AG10803 (cell line): Measurements from ENCODE around the gene NUTF2.
A peak's percentile ranks its signal among the peaks of the same experiment; 100 is the strongest.
"Not testable (repeated sequence)": the region's sequence is repeated elsewhere in the genome, so short reads cannot be mapped to it uniquely, and the experiment has no call there.

Experiments
- DNase-seq: peaks from one replicate; pipeline ENCODE4 v3.0.0; 2010; ENCODE audit warnings: low read depth
- H3K4me3 ChIP-seq: 2 replicates; pipeline ENCODE4 v1.5.1; 2011; ENCODE audit warnings: mild to moderate bottlenecking, low read length, control low read depth
- TF ChIP-seq, protein P1 (sequence below): conservative IDR thresholded peaks from 2 replicates; pipeline ENCODE4 v1.5.1; 2011; ENCODE audit warnings: mild to moderate bottlenecking, low read length, control low read depth, inconsistent platforms

The NUTF2 gene

DNA sequence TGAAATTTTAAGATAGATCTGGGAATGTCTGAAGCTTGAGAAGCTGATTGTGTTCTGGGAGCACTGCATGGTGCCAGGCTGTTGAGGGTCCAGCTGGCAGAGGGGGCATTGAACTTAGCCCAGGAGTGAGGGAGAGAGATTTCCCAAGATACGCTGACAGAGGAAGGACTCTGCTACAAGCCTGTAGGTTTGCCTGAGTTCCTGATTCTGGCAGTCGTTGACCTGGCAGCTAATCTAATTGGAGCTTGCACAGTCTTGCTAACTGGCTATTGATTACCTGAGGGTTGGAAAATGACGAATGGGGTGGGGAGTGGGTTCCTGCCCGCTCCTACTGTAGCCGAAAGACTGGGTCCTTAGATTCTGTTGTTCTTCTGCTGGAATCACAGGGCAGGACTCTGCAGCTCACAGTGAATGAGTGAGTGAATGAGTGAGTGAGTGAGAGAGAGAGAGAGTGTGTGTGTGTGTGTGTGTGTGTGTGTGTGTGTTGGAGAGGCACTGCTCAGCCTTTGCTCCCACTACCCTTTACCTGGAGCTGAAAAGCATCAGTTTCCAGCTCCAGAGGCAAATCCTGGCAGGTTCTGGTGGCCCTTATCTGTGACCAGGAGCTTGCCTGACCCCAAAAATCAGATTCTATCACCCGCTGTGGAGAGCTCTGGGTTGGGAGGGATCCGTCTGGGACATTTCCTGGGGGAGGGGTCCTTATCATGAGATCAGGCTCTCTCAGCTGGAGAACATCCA lies 68.2 kb downstream of the NUTF2 start:
- TF ChIP-seq, protein P1, sequence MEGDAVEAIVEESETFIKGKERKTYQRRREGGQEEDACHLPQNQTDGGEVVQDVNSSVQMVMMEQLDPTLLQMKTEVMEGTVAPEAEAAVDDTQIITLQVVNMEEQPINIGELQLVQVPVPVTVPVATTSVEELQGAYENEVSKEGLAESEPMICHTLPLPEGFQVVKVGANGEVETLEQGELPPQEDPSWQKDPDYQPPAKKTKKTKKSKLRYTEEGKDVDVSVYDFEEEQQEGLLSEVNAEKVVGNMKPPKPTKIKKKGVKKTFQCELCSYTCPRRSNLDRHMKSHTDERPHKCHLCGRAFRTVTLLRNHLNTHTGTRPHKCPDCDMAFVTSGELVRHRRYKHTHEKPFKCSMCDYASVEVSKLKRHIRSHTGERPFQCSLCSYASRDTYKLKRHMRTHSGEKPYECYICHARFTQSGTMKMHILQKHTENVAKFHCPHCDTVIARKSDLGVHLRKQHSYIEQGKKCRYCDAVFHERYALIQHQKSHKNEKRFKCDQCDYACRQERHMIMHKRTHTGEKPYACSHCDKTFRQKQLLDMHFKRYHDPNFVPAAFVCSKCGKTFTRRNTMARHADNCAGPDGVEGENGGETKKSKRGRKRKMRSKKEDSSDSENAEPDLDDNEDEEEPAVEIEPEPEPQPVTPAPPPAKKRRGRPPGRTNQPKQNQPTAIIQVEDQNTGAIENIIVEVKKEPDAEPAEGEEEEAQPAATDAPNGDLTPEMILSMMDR = no peak
- no peak for DNase-seq
- no peak overlapping the region for H3K4me3 ChIP-seq

DNA sequence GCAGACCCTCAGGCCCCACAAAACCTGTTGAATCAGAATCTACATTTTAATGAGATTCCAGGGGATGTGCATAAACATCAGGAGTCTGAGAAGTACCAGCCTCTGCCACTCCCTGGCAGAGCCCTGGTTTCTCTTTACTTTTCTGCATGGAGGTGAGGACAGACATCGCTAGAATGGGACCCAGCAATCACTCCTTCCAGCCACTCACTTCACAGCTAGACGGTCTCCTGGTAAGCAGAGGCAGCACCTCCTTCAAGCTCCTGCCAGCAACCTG lies 68.7 kb downstream of the NUTF2 start:
- not testable (repeated sequence) for H3K4me3 ChIP-seq, DNase-seq

DNA sequence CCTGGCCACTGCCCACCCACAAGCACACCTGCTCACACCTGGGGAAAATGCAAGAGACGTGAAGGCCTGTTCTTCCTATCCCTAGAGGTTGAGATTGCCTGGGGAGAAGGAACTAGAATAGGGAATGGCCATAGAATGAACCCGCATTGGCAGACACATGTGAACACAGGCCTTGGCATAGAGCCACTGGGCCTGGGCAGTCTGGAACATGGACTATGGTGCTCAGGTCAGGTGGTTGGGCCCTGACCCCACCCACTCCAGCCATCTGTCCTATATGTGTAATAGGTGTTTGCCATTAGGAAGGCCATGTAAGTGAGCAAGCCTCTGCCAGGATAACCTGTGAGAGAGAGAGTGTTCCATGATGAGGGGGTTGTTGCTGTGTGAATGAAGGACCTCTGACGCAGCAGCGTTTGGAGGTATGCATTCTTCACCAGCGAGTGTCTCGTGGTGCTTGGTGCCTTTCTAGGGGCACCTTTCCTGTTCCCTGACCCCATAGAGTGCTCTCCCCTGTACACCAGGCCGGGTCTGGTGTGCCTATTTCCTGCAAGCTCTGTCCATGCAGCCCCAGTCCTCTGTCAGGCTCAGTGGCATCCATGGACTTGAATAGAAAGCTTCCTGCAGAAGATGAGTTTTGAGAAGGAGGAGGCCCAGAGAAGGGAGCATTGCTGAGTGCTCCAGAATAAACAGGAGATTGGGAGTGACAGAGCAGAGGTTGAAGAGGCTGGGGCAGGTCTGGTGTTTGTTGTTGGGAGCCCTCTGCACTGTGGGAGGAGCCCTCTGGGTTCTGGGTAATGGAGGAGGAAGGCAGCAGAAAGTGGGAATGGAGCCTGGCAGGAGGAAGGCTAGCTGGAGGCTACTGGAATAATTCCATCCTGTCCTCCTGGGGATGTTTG lies 69.3 kb downstream of the NUTF2 start:
- TF ChIP-seq, protein P1 = no peak
- no peak overlapping the region for H3K4me3 ChIP-seq
- DNase-seq = no peak

DNA sequence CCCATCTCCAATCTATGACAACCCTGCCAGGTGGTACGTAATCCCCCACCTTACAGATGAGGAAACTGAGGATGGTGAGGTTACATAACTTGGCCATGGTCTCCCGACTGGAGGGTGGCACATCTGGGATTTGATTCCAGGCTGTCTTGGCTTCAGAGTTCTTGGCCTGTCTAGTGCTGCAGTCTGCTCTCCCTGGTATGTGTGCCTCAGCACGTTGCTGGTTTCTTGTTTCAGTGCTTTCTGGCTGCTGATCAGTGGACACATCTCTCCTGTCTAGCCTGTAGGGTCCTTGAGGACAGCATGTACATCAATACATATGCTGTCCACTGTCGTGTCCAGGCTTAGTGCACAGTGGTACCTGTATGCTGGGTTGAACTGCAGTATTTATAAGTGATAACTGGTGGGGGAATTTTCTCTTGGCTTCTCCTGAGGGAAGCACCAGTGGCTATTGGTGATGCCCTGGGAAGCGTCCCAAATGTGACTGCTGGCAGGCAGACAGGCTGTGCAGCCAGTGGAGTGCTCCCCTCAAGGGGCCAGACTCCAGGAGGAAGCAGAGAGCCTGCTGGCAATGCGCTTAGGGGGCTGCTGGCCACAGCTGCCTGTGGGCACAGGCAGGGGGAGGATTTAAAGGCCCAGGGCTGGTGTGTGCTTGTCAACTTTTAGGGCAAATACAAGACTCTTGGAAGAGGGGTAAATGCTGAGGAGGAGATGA lies 70.6 kb downstream of the NUTF2 start:
- peak; percentile 65 for DNase-seq
- no peak overlapping the region for H3K4me3 ChIP-seq
- TF ChIP-seq, protein P1 = no peak

DNA sequence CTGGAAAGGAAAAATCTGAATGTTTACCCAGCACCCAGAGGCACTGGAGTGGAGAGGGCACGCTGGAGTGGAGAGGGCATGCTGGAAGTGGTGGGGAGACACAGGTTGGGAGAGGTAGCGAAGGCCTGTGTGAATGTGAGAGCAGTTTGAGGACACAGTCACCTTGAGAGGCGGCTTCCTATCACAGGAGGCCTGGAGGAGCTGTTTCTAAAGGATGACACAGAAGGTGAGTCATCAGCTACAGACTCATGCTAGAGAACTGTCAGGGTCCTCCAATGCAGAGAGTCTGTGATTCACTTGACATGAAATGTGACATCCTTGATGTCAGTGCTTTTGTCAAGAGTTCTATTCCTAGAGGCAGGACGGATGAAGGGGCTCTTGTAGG lies 71.1 kb downstream of the NUTF2 start:
- H3K4me3 ChIP-seq = no peak overlapping the region
- TF ChIP-seq, protein P1 = no peak
- DNase-seq = peak; percentile 73

DNA sequence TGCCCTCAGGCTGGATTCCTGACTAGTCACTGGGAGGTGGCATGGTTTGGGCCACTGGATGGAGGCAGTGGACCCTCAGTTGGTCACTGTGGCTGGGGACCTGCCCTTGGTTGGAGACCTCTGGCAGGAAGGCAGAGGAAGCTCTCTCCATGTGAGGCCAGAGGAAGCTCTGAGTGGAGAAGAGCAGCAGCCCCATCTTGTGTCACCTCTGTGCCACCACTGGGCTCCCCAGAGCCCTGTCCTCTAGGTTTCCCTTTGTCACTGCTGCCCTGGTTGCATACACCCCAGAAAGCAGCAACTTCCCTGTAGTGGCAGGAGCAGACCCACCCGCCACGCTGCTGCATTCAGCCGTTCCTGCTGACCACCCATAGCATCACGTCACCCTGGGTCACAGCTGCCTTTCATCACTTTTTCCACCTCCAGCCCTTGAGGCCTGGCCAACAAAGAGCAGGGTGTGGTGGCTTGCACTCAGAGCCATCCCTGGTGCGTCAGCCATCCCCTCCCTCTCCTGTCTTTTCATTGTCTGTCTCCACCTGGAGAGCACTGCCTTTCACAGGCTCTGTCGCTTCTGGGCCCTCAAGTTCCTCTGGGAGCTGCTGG lies 73.0 kb downstream of the NUTF2 start:
- TF ChIP-seq, protein P1 = no peak
- DNase-seq = no peak

More for the DNA sequence above, 73.0 kb downstream of the NUTF2 start:
- no peak overlapping the region for H3K4me3 ChIP-seq
